ENCODE data around the gene TOP3A. TPM values are rescaled to one million over a fixed set of nuclear protein-coding genes. Genes with fewer than 3 reads are reported as not detected.
A peak's percentile ranks its signal among the peaks of the same experiment; 100 is the strongest.

Gene TOP3A
- total and polyA plus RNA-seq, 11 donors = 9.4 to 26.1 (median 12.8) TPM

DNA sequence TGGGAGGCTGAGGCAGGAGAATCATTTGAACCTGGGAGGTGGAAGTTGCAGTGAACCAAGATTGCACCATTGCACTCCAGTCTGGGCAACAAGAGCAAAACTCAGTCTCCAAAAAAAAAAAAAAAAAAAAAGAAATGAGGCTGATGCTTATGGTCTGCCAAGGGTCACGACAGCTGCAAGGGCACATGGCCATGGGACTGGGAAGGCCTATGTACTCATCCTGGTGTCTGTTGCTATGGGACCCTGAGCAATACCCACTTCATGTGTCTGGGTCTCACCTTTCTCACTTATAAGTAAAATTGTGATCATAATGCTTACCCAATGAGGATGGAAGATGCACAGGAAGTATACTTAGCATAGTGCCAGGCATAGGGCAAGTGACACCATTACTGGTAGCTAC is 37.7 kb downstream of the TOP3A start:
- H3K4me1 ChIP-seq = peaks cover 0 to 8% (median 0%) of the 10 kb centered on the region in 12 donors
- H3K36me3 ChIP-seq = peaks cover 0 to 86% (median 78%) of the 10 kb centered on the region in 9 donors
- intact Hi-C loops (cut with DNase I) = no loop called here
- TF ChIP-seq, protein P1, sequence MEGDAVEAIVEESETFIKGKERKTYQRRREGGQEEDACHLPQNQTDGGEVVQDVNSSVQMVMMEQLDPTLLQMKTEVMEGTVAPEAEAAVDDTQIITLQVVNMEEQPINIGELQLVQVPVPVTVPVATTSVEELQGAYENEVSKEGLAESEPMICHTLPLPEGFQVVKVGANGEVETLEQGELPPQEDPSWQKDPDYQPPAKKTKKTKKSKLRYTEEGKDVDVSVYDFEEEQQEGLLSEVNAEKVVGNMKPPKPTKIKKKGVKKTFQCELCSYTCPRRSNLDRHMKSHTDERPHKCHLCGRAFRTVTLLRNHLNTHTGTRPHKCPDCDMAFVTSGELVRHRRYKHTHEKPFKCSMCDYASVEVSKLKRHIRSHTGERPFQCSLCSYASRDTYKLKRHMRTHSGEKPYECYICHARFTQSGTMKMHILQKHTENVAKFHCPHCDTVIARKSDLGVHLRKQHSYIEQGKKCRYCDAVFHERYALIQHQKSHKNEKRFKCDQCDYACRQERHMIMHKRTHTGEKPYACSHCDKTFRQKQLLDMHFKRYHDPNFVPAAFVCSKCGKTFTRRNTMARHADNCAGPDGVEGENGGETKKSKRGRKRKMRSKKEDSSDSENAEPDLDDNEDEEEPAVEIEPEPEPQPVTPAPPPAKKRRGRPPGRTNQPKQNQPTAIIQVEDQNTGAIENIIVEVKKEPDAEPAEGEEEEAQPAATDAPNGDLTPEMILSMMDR (IDR thresholded peaks at IDR 0.05) = no peak
- no peak for TF ChIP-seq POLR2A (IDR thresholded peaks at IDR 0.05)
- no peaks in the 10 kb centered on the region for H3K27me3 ChIP-seq
- H3K4me3 ChIP-seq = no peak overlapping the region
- DNase-seq (no peak), ATAC-seq (no peak)
- 73 to 100% (median 81%) methylated on average over 1 of the region's 1 CpG for WGBS, 4 donors
- H3K27ac ChIP-seq = no peak overlapping the region
- no peaks in the 10 kb centered on the region for H3K9me3 ChIP-seq

DNA sequence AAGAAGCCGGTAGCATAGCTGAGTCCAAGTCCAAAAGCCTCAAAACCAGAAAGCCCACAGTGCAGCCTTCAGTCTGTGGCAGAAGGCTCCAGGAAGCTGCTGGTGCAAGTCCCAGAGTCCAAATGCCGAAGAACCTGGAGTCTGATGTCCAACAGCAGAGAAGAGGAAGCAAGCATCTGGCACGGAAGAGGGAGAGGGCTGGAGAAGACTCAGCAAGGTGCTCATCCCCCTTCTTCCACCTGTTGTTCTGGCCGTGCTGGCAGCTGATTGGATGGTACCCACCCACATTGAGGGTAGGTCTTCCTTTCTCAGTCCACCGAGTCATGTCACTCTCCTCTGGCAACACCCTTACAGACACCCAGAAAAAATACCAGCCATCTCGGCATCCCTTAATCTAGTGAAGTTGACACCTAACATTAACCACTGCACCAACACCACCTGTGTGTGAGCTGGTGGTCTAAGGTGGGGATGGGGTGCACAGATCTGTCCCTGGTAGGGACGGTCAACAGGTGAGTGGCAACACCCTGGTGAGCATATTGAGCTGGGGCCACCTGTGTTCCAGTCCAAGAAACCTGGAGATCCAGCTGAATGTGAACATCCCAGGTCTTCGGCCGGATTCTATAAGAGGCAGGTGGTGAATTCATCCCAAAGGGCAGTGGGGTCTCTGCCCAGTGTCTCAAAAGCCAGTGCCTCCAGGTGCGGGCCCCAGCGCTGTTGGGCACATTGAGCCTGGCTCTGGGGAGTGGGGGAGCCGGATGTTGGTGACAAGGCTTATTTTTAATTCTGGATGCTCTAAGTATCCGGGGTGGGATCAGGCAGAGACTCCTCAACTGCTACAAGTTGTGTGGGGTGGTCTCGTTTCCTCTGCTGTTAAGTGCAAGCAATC is 44.5 kb downstream of the TOP3A start:
- intact Hi-C loops (cut with DNase I) = no loop called here
- H3K9me3 ChIP-seq = no peaks in the 10 kb centered on the region
- TF ChIP-seq, protein P1 (IDR thresholded peaks at IDR 0.05) = no peak
- TF ChIP-seq POLR2A (IDR thresholded peaks at IDR 0.05) = no peak
- H3K4me1 ChIP-seq = no peaks in the 10 kb centered on the region
- no peak for ATAC-seq
- no peaks in the 10 kb centered on the region for H3K27me3 ChIP-seq
- WGBS, 4 donors = 79 to 85% (median 81%) methylated on average over 14 of the region's 14 CpGs
- H3K4me3 ChIP-seq = no peak overlapping the region
- no peak for DNase-seq
- H3K27ac ChIP-seq = no peak overlapping the region
- H3K36me3 ChIP-seq = peaks cover 0 to 35% (median 26%) of the 10 kb centered on the region in 9 donors

DNA sequence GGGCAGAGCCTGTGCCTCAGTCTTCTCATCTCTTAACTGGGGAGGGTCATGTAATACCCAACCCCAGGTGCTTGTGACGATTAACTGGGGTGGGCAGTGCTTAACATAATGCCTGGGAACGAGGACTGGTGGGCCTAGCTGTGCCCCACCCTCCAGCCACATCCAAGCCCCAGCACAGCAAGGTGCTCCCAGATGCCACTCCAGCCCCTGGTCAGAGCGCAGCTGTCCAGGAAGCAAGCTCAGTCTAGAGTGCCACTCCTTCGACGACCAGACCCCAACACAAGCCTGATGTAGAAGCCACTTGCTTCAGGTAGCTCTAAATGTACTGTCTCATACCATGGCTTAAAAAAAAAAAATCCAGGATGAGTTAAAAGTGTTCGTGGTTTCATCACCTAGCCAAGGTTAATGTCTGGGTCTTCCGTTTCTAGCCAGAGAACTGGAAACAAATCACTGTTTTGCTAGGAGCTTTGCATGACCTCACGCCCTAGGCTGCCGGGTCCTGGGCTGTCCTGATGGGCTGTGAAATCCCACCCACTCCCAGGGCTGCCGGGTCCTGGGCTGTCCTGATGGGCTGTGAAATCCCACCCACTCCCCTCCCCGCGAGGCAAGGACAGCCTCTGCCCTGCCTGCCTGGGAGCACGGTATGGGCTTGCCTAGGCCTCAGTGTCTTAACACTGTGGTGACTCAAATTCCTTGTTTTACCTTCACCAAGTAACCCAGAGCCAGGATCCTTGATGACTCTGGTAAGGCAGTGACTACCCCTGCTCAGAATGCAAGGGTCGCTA is 46.7 kb downstream of the TOP3A start:
- DNase-seq (no peak), ATAC-seq (peak in 1 of 4 donors; percentile 23)
- Histone ChIP-seq H3K27ac (no peak overlapping the region), H3K36me3 (peaks cover 0 to 41% (median 31%) of the 10 kb centered on the region in 9 donors), H3K4me1 (peaks cover 0 to 3% (median under 1%) of the 10 kb centered on the region in 12 donors), H3K4me3 (no peak overlapping the region), H3K9me3 (no peaks in the 10 kb centered on the region), H3K27me3 (no peaks in the 10 kb centered on the region)
- TF ChIP-seq, protein P1 (IDR thresholded peaks at IDR 0.05) = no peak
- TF ChIP-seq POLR2A (IDR thresholded peaks at IDR 0.05) = no peak
- intact Hi-C loops (cut with DNase I) = loop anchor here in 1 of 10 donors (10.0 kb wide), 1 partner anchor 47 kb away; the partner anchor contains the start of genes SMCR8 and TOP3A
- WGBS, 4 donors = 49 to 55% (median 53%) methylated on average over 12 to 14 of the region's 14 CpGs

DNA sequence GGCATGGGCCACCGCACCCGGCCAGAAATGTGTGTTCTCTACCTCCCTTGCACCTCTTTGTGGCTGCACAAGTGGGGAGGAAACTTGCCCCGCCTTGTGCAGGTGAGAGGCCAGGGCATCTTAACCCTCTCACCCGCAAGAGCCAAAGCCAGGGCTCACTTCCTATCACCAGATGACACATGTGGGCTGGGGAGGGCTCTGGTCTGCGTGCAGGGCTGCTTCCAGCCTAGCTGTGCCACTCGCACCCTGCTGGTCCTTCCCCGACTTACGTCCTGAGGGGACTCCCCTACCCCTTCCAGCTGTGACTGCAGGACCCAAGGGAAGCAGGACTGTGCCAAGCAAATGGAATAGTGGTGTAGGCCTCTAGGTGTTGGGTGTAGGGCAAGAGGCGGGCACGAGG is 47.4 kb downstream of the TOP3A start:
- no peak for ATAC-seq
- TF ChIP-seq, protein P1 (IDR thresholded peaks at IDR 0.05) = no peak
- no peak for TF ChIP-seq POLR2A (IDR thresholded peaks at IDR 0.05)
- WGBS, 4 donors = 79 to 96% (median 80%) methylated on average over 5 to 10 of the region's 10 CpGs
- H3K9me3 ChIP-seq = no peaks in the 10 kb centered on the region
- no peak overlapping the region for H3K4me3 ChIP-seq
- peaks cover 0 to 45% (median 34%) of the 10 kb centered on the region in 9 donors for H3K36me3 ChIP-seq
- H3K4me1 ChIP-seq = peaks cover 0 to 9% (median 8%) of the 10 kb centered on the region in 12 donors
- H3K27ac ChIP-seq = no peak overlapping the region
- intact Hi-C loops (cut with DNase I) = loop anchor here in 1 of 10 donors (10.0 kb wide), 1 partner anchor 47 kb away; the partner anchor contains the start of genes SMCR8 and TOP3A
- no peak for DNase-seq
- no peaks in the 10 kb centered on the region for H3K27me3 ChIP-seq
